Measurements from ENCODE around the gene TBC1D30. TPM values are rescaled to one million over a fixed set of nuclear protein-coding genes. Genes with fewer than 3 reads are reported as not detected.

The TBC1D30 gene
- total RNA-seq, 4 donors from 2014 or later: 3.2 to 14.8 (median 9.5) TPM

Other genes with a start within 250 kb of the TBC1D30 start
- 10 to 100 TPM; 17.7 to 64.7 (median 29.2) TPM for gene RASSF3, start 214.2 kb upstream of the TBC1D30 start, total RNA-seq
- gene GNS, start 65.2 kb upstream of the TBC1D30 start, total RNA-seq: 100 to 1,000 TPM in 3 of 4 donors, 10 to 100 TPM in 1; 71.5 to 148 (median 116) TPM